ENCODE measurements around the gene UBE2N. TPM values are rescaled to one million over a fixed set of nuclear protein-coding genes. Genes with fewer than 3 reads are reported as not detected.

The UBE2N gene
- total and polyA plus RNA-seq, 2 of the 8 experiments (the other 6 are each of a cell fraction or from before 2014, with no cell fraction given): 108 to 225 TPM

- H3K27me3 ChIP-seq (replicated peaks in 1 of 4; ENCODE audit: control insufficient read depth in 3 of 4, extremely low read depth in 1 of 4, insufficient read depth in 3 of 4, low read length in 3 of 4): no peaks in the 10 kb centered on the region
- no peak overlapping the region for H2AFZ ChIP-seq (ENCODE audit: low read length)
- DNase-seq (ENCODE audit: low read depth in 1 of 2, low spot score in 2 of 2): no peak
- H2BK15ac ChIP-seq (ENCODE audit: low read length): no peak overlapping the region
- no peaks in the 10 kb centered on the region for H3K79me1 ChIP-seq (ENCODE audit: low read depth, low read length)
- 90% methylated on average over 12 of the region's 12 CpGs; no CpG with 5 or more reads in 1 of the 2 experiments for WGBS, 2 experiments (ENCODE audit: extremely low coverage in 1 of 2, insufficient coverage in 1 of 2, insufficient read length in 1 of 2, insufficient replicate concordance in 2 of 2, low coverage in 1 of 2, low lambda C conversion rate in 2 of 2, missing lambda C conversion rate in 1 of 2)
- H3K4ac ChIP-seq (replicated peaks; ENCODE audit: insufficient read length, low read depth, low read length): no peak overlapping the region
- no peak overlapping the region for H3K14ac ChIP-seq (ENCODE audit: insufficient read length)
- H4K20me1 ChIP-seq (replicated peaks in 1 of 2; ENCODE audit: control insufficient read depth in 1 of 2, insufficient read depth in 2 of 2, low read length in 2 of 2): peaks cover 0 to 2% of the 10 kb centered on the region in 2 experiments
- H3K56ac ChIP-seq (replicated peaks; ENCODE audit: insufficient read length, low read depth, low read length): no peak overlapping the region
- H4K5ac ChIP-seq (ENCODE audit: insufficient read length, low read depth, low read length): no peak overlapping the region
- TF ChIP-seq KDM1A (IDR thresholded peaks at IDR 0.05; ENCODE audit: borderline replicate concordance, low read length) (no peak), POLR2A (IDR thresholded peaks at IDR 0.05; ENCODE audit: control extremely low read depth in 1 of 2, low read depth in 2 of 2, low read length in 2 of 2) (no peak), TCF12 (IDR thresholded peaks at IDR 0.05; ENCODE audit: low read depth, low read length) (no peak), BACH1 (IDR thresholded peaks at IDR 0.05; ENCODE audit: low read length) (no peak), RFX5 (IDR thresholded peaks at IDR 0.05; ENCODE audit: borderline replicate concordance, low read depth, low read length) (no peak), SAP30 (IDR thresholded peaks at IDR 0.05; ENCODE audit: insufficient read depth, insufficient replicate concordance, low read length) (no peak), GABPA (IDR thresholded peaks at IDR 0.05; ENCODE audit: borderline replicate concordance, insufficient read depth, low read length) (no peak), MAX (IDR thresholded peaks at IDR 0.05) (no peak), CBX8 (IDR thresholded peaks at IDR 0.05; ENCODE audit: borderline replicate concordance, low read depth, low read length) (no peak), SIN3A (conservative IDR thresholded peaks at IDR 0.05 in 1 of 2, IDR thresholded peaks at IDR 0.05 in 1 of 2; ENCODE audit: low read depth in 1 of 2, low read length in 2 of 2) (no peak), SUZ12 (IDR thresholded peaks at IDR 0.05; ENCODE audit: low read length) (no peak), CBX5 (IDR thresholded peaks at IDR 0.05; ENCODE audit: low read depth, low read length) (no peak)
- no peak overlapping the region for H2BK12ac ChIP-seq (ENCODE audit: low read depth, low read length)
- H3K36me3 ChIP-seq (ENCODE audit: control insufficient read depth in 2 of 4, insufficient read depth in 4 of 4, low read length in 3 of 4): peaks cover 0 to 23% (median 16%) of the 10 kb centered on the region in 4 experiments; a peak in 4 of 8 replicates
- no peak overlapping the region for H2AK5ac ChIP-seq (ENCODE audit: low read depth, low read length)
- ChIA-PET CTCF (ENCODE audit: partially characterized antibody) (interaction anchor here (0.8 to 3.5 kb wide), 26 partner anchors 9 to 619 kb away, joined by 3 to 25 read pairs (median 4); no protein-coding TSS in a partner anchor), POLR2A (ENCODE audit: partially characterized antibody) (no interaction called here)
- H3K23me2 ChIP-seq (ENCODE audit: low read depth, low read length): no peaks in the 10 kb centered on the region
- H3K27ac ChIP-seq (ENCODE audit: low read depth, low read length): no peak overlapping the region
- H3K4me3 ChIP-seq (ENCODE audit: extremely low read depth in 1 of 4, insufficient read depth in 2 of 4, low read depth in 3 of 4, low read length in 4 of 4): no peak overlapping the region
- H3K4me1 ChIP-seq (replicated peaks in 1 of 4; ENCODE audit: control insufficient read depth in 3 of 4, insufficient read depth in 4 of 4, low read length in 3 of 4): no peaks in the 10 kb centered on the region
- FAIRE-seq: no peak
- H2BK120ac ChIP-seq (replicated peaks; ENCODE audit: low read depth, low read length): no peak overlapping the region
- H3K79me2 ChIP-seq (ENCODE audit: control insufficient read depth in 1 of 2, insufficient read depth in 2 of 2, low read length in 2 of 2): peaks cover 0 to 7% of the 10 kb centered on the region in 2 experiments; a peak in 2 of 4 replicates
- no peak overlapping the region for H4K91ac ChIP-seq (replicated peaks; ENCODE audit: insufficient read length, low read length)
- H4K8ac ChIP-seq (ENCODE audit: extremely low read depth, insufficient read depth, low read length): no peak overlapping the region
- no peak overlapping the region for H3K23ac ChIP-seq (ENCODE audit: insufficient read length)
- no peak overlapping the region for H3K9ac ChIP-seq (replicated peaks in 1 of 4; ENCODE audit: extremely low read depth in 1 of 4, low read depth in 3 of 4, low read length in 3 of 4)
- no peak overlapping the region for H2BK20ac ChIP-seq (ENCODE audit: low read length)
- H3K4me2 ChIP-seq (ENCODE audit: insufficient read depth in 1 of 2, low read depth in 2 of 2, low read length in 2 of 2): no peak overlapping the region
- no peak overlapping the region for H2BK5ac ChIP-seq (ENCODE audit: low read depth, low read length)
- H3K18ac ChIP-seq (ENCODE audit: extremely low read depth, low read length): no peak overlapping the region
- H3K9me3 ChIP-seq (ENCODE audit: insufficient read depth in 2 of 2, low read depth in 1 of 2, low read length in 1 of 2): no peaks in the 10 kb centered on the region
Measured at GRCh38 chr12:93397412-93397811, 44.3 kb downstream of the UBE2N start.
